Smooth muscle cell (in vitro differentiated cells): Measurements from ENCODE around the gene CDC16. TPM values are rescaled to one million over a fixed set of nuclear protein-coding genes. Genes with fewer than 3 reads are reported as not detected.

Experiments
- DNase-seq: peaks from one replicate; lab custom pipeline; 2025; ENCODE audit not compliant: unreplicated experiment; lab: John Stamatoyannopoulos, UW
- H2AFZ ChIP-seq: fragments of 200-600 bp; sonication (generic); 2 replicates; pipeline ENCODE4 v1.6.0; 2016; ENCODE audit warnings: antibody characterized with exemption, low read depth, mild to moderate bottlenecking
- H3F3A ChIP-seq: fragments of 200-600 bp; sonication (generic); 2 replicates; pipeline ENCODE4 v1.6.0; 2017; ENCODE audit warnings: antibody characterized with exemption, low read depth
- H3K27ac ChIP-seq: fragments of 200-600 bp; sonication (generic); 2 replicates; pipeline ENCODE4 v1.5.1; 2016; ENCODE audit warnings: low read depth, mild to moderate bottlenecking
- H3K27me3 ChIP-seq: fragments of 200-600 bp; sonication (generic); 2 replicates; pipeline ENCODE4 v1.6.1; 2016; ENCODE audit warnings: low read depth, mild to moderate bottlenecking
- H3K36me3 ChIP-seq: fragments of 200-600 bp; sonication (generic); 2 replicates; pipeline ENCODE4 v1.5.1; 2016; ENCODE audit warnings: low read depth
- H3K4me1 ChIP-seq: fragments of 200-600 bp; sonication (generic); 2 replicates; pipeline ENCODE4 v1.5.1; 2016; ENCODE audit warnings: low read depth
- H3K4me2 ChIP-seq: fragments of 200-600 bp; sonication (generic); 2 replicates; pipeline ENCODE4 v1.6.0; 2016; ENCODE audit warnings: mild to moderate bottlenecking
- H3K4me3 ChIP-seq: fragments of 200-600 bp; sonication (generic); 2 replicates; pipeline ENCODE4 v1.5.1; 2016; ENCODE audit warnings: mild to moderate bottlenecking
- H3K79me2 ChIP-seq: fragments of 200-600 bp; sonication (generic); 2 replicates; pipeline ENCODE4 v1.6.0; 2016; ENCODE audit warnings: low read depth, mild to moderate bottlenecking
- H3K9ac ChIP-seq: fragments of 200-600 bp; sonication (generic); 2 replicates; pipeline ENCODE4 v1.6.0; 2016; ENCODE audit warnings: low read depth
- H3K9me3 ChIP-seq: fragments of 200-600 bp; sonication (generic); replicated peaks from 2 replicates; pipeline ENCODE4 v1.5.1; 2016; ENCODE audit warnings: low read depth
- H4K20me1 ChIP-seq: fragments of 200-600 bp; sonication (generic); 2 replicates; pipeline ENCODE4 v1.6.0; 2016; ENCODE audit warnings: low read depth
- CTCF ChIP-seq: fragments of 200-600 bp; sonication (generic); IDR thresholded peaks from 2 replicates; pipeline ENCODE4 v1.5.1; 2017; ENCODE audit warnings: borderline replicate concordance, mild to moderate bottlenecking, antibody characterized with exemption; ENCODE audit not compliant: insufficient read depth, poor library complexity, severe bottlenecking
- WGBS: methylation state at CpG from one replicate; pipeline ENCODE4 v1.1.7; 2016; ENCODE audit warnings: low lambda C conversion rate; 5-methylcytosine and 5-hydroxymethylcytosine counted together
- polyA plus RNA-seq: library from polyadenylated mRNA; unstranded; fragments of >200 nt; fragmentation: Nextera tagmentation; extraction: Ambion mirVana; gene quantifications from 2 replicates; pipeline ENCODE4 v1.2.1, GENCODE V29; 2016
- total RNA-seq: library from RNA; depleted of rRNA; stranded (reverse); fragments of >200 nt; gene quantifications from 2 replicates; pipeline ENCODE4 v1.2.3, GENCODE V29; 2014

The CDC16 gene
- total and polyA plus RNA-seq, 2 experiments from 2014 or later: 31.5 to 43.8 TPM

DNA sequence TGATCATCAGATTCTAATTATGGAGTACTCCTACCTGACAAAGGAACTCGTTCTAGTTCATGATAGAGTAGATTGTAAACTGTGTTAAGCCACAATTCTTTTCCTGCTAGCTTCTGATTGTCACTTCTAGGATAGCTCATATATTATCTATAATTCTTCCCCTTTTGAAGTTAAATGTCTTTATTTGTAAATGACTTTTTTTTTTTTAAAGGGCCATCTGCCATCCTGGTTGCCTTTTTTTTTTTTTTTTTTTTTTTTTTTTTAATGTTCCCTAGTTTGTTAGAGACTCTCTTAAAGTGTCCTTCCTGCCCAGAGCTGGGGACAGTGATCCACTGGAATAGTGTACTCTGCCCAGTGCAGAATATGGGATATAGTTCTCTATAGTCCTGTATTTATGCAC, 83.9 kb downstream of the CDC16 start:
- Histone ChIP-seq H3K4me3 (no peak overlapping the region), H3K27ac (peak overlapping the region; percentile 85), H2AFZ (no peak overlapping the region), H3F3A (peaks cover 19% of the 10 kb centered on the region), H4K20me1 (peaks cover 41% of the 10 kb centered on the region), H3K9ac (no peak overlapping the region), H3K79me2 (peaks cover 58% of the 10 kb centered on the region), H3K4me1 (peaks cover 19% of the 10 kb centered on the region), H3K36me3 (peaks cover 15% of the 10 kb centered on the region), H3K9me3 (no peaks in the 10 kb centered on the region), H3K27me3 (no peaks in the 10 kb centered on the region), H3K4me2 (peak overlapping the region; percentile 65)
- no peak for DNase-seq
- no peak for TF ChIP-seq CTCF
- 60% methylated on average over 1 of the region's 1 CpG for WGBS

DNA sequence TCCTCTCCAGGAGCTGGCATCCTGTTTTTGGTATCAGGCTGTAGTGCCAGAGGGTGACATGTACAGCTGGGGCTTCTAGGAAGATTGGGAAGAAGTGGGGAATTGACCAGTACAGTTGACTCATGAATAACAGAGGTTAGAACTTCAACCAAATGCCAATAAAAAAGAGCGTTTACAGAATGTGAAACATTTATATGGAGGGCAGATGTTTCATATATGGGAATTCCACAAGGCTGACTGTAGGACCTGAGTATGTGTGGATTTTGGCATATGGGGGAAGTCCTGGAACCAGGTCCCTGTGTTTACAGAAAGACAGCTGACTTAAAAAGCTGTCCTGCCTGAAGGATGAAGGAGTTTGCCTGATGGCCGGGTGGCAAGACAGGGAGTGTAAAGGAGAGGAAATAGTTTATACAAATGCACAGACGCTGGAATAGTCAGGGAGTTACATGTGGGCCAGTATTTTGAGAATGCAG, 84.8 kb downstream of the CDC16 start:
- Histone ChIP-seq H3F3A (peaks cover 19% of the 10 kb centered on the region), H3K9me3 (no peaks in the 10 kb centered on the region), H3K9ac (peak overlapping the region; percentile 37), H3K36me3 (peaks cover 20% of the 10 kb centered on the region), H3K79me2 (peaks cover 58% of the 10 kb centered on the region), H3K27ac (peak overlapping the region; percentile 85), H3K4me1 (peaks cover 19% of the 10 kb centered on the region), H3K27me3 (no peaks in the 10 kb centered on the region), H3K4me3 (no peak overlapping the region), H2AFZ (no peak overlapping the region), H3K4me2 (peak overlapping the region; percentile 65), H4K20me1 (peaks cover 41% of the 10 kb centered on the region)
- TF ChIP-seq CTCF: no peak
- DNase-seq: no peak
- WGBS: 16% methylated on average over 3 of the region's 3 CpGs

GRCh38 chr13:114320065-114320464, 85.4 kb downstream of the CDC16 start:
- peaks cover 39% of the 10 kb centered on the region for H4K20me1 ChIP-seq
- H2AFZ ChIP-seq: no peak overlapping the region
- peak overlapping the region; percentile 65 for H3K4me2 ChIP-seq
- H3F3A ChIP-seq: peaks cover 13% of the 10 kb centered on the region
- H3K36me3 ChIP-seq: peaks cover 22% of the 10 kb centered on the region
- TF ChIP-seq CTCF: no peak
- H3K79me2 ChIP-seq: peaks cover 54% of the 10 kb centered on the region
- DNase-seq: no peak
- no peak overlapping the region for H3K9ac ChIP-seq
- no peak overlapping the region for H3K4me3 ChIP-seq
- H3K27me3 ChIP-seq: no peaks in the 10 kb centered on the region
- H3K27ac ChIP-seq: peak overlapping the region; percentile 85
- peaks cover 16% of the 10 kb centered on the region for H3K4me1 ChIP-seq
- H3K9me3 ChIP-seq: no peaks in the 10 kb centered on the region

GRCh38 chr13:114321256-114321655, 86.6 kb downstream of the CDC16 start:
- no peak for TF ChIP-seq CTCF
- no peak for DNase-seq
- Histone ChIP-seq H3K9ac (no peak overlapping the region), H3K4me2 (no peak overlapping the region), H4K20me1 (peaks cover 32% of the 10 kb centered on the region), H3K27me3 (no peaks in the 10 kb centered on the region), H3F3A (peaks cover 12% of the 10 kb centered on the region), H3K27ac (no peak overlapping the region), H3K79me2 (peaks cover 42% of the 10 kb centered on the region), H3K4me3 (no peak overlapping the region), H3K36me3 (peaks cover 25% of the 10 kb centered on the region), H3K4me1 (peaks cover 10% of the 10 kb centered on the region), H3K9me3 (no peaks in the 10 kb centered on the region), H2AFZ (no peak overlapping the region)
- WGBS: 95% methylated on average over 3 of the region's 3 CpGs
